Type B pancreatic cell (in vitro differentiated cells): ENCODE measurements around the gene CEP57L1. TPM values are rescaled to one million over a fixed set of nuclear protein-coding genes. Genes with fewer than 3 reads are reported as not detected.
"Not testable (repeated sequence)": the region's sequence is repeated elsewhere in the genome, so short reads cannot be mapped to it uniquely, and the experiment has no call there.

Experiments used
- DNase-seq: peaks from one replicate; pipeline ENCODE4 v3.0.0; 2021; ENCODE audit warnings: mixed read lengths; ENCODE audit not compliant: unreplicated experiment; ENCODE audit errors: extremely low spot score
- H3K27ac Mint-ChIP-seq: 2 replicates; pipeline ENCODE4 v1.8.0; 2021; ENCODE audit warnings: mild to moderate bottlenecking, mixed read lengths
- H3K27me3 Mint-ChIP-seq: 2 replicates; pipeline ENCODE4 v1.8.0; 2021; ENCODE audit warnings: mixed read lengths
- H3K36me3 Mint-ChIP-seq: 2 replicates; pipeline ENCODE4 v1.8.0; 2021; ENCODE audit warnings: mixed read lengths
- H3K4me1 Mint-ChIP-seq: one replicate; pipeline ENCODE4 v1.8.0; 2021; ENCODE audit warnings: mixed read lengths; ENCODE audit not compliant: unreplicated experiment
- H3K4me3 Mint-ChIP-seq: 2 replicates; pipeline ENCODE4 v1.8.0; 2021; ENCODE audit warnings: mild to moderate bottlenecking, mixed read lengths
- H3K9me3 Mint-ChIP-seq: 2 replicates; pipeline ENCODE4 v1.8.0; 2021; ENCODE audit warnings: mixed read lengths
- total RNA-seq: library from RNA; stranded (reverse); gene quantifications from 2 replicates; pipeline ENCODE4 v1.2.1, GENCODE V29; 2021; ENCODE audit warnings: low replicate concordance
- TF ChIP-seq, protein P1 (sequence below): fragments of 200-600 bp; sonication (generic); conservative IDR thresholded peaks from 2 replicates; pipeline ENCODE4 v1.5.0; 2021; ENCODE audit warnings: antibody characterized with exemption, mild to moderate bottlenecking

The CEP57L1 gene
- total RNA-seq, 1 donor from 2014 or later: 20.7 TPM

DNA sequence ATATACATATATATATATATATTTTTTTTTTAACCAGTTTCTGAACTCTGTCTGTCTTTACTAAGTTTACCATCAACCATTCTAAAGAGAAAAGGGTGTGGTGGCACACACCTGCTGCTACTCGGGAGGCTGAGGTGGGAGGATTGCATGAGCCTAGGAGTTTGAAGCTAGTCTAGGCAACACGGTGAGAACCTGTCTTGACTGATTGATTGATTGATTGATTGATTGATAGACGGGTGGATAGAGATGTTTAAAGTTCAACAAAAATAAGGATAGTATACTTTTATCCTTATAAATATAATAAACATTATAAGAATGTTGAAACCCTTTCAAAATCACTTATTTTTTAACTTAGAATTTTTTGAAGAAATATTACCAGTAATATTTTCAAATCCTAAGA, 30.2 kb downstream of the CEP57L1 start:
- peaks cover 9% of the 10 kb centered on the region for H3K4me1 Mint-ChIP-seq
- H3K27ac Mint-ChIP-seq: no peak overlapping the region
- DNase-seq: no peak
- no peak overlapping the region for H3K4me3 Mint-ChIP-seq
- H3K36me3 Mint-ChIP-seq: peaks cover 8% of the 10 kb centered on the region
- no peaks in the 10 kb centered on the region for H3K27me3 Mint-ChIP-seq
- TF ChIP-seq, protein P1, sequence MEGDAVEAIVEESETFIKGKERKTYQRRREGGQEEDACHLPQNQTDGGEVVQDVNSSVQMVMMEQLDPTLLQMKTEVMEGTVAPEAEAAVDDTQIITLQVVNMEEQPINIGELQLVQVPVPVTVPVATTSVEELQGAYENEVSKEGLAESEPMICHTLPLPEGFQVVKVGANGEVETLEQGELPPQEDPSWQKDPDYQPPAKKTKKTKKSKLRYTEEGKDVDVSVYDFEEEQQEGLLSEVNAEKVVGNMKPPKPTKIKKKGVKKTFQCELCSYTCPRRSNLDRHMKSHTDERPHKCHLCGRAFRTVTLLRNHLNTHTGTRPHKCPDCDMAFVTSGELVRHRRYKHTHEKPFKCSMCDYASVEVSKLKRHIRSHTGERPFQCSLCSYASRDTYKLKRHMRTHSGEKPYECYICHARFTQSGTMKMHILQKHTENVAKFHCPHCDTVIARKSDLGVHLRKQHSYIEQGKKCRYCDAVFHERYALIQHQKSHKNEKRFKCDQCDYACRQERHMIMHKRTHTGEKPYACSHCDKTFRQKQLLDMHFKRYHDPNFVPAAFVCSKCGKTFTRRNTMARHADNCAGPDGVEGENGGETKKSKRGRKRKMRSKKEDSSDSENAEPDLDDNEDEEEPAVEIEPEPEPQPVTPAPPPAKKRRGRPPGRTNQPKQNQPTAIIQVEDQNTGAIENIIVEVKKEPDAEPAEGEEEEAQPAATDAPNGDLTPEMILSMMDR: no peak
- no peaks in the 10 kb centered on the region for H3K9me3 Mint-ChIP-seq

- H3K27me3 Mint-ChIP-seq: no peaks in the 10 kb centered on the region
- H3K9me3 Mint-ChIP-seq: no peaks in the 10 kb centered on the region
- no peak overlapping the region for H3K4me3 Mint-ChIP-seq
- H3K4me1 Mint-ChIP-seq: no peaks in the 10 kb centered on the region
- TF ChIP-seq, protein P1: no peak
- H3K27ac Mint-ChIP-seq: no peak overlapping the region
- peaks cover 15% of the 10 kb centered on the region for H3K36me3 Mint-ChIP-seq
- DNase-seq: no peak
Observed at GRCh38 chr6:109130065-109130464, 34.8 kb downstream of the CEP57L1 start.

- H3K36me3 Mint-ChIP-seq: peaks cover 14% of the 10 kb centered on the region
- H3K27me3 Mint-ChIP-seq, H3K27ac Mint-ChIP-seq, H3K4me3 Mint-ChIP-seq, H3K4me1 Mint-ChIP-seq, DNase-seq, H3K9me3 Mint-ChIP-seq: not testable (repeated sequence)
Observed at GRCh38 chr6:109135600-109135999, 40.3 kb downstream of the CEP57L1 start.

DNA sequence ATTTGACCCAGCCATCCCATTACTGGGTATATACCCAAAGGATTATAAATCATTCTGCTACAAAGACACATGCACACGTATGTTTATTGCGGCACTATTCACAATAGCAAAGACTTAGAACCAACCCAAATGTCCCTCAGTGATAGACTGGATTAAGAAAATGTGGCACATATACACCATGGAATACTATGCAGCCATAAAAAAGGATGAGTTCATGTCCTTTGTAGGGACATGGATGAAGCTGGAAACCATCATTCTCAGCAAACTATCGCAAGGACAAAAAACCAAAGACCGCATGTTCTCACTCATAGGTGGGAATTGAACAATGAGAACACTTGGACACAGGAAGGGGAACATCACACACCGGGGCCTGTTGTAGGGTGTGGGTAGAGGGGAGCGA, 40.7 kb downstream of the CEP57L1 start:
- H3K27me3 Mint-ChIP-seq, H3K9me3 Mint-ChIP-seq, H3K4me3 Mint-ChIP-seq, DNase-seq, H3K27ac Mint-ChIP-seq, H3K4me1 Mint-ChIP-seq: not testable (repeated sequence)
- H3K36me3 Mint-ChIP-seq: peaks cover 14% of the 10 kb centered on the region

DNA sequence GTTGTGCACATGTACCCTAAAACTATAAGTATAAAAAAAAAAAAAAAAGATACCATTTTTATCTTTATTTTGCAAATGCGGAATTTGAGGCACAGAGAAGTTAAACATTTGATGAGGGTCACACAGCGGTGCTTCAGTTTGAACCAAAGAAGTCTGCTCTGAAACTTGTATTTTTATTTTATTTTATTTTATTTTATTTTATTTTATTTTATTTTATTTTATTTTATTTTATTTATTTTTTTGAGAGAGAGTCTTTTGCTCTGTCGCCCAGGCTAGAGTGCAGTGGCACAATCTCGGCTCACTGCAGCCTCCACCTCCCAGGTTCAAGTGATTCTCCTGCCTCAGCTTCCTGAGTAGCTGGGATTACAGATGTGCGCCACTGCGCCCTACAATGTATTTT, 41.2 kb downstream of the CEP57L1 start:
- not testable (repeated sequence) for H3K27ac Mint-ChIP-seq, H3K4me3 Mint-ChIP-seq, H3K9me3 Mint-ChIP-seq, DNase-seq, H3K27me3 Mint-ChIP-seq, H3K4me1 Mint-ChIP-seq
- peaks cover 14% of the 10 kb centered on the region for H3K36me3 Mint-ChIP-seq

GRCh38 chr6:109139109-109139508, 43.8 kb downstream of the CEP57L1 start:
- Mint-ChIP-seq H3K4me3 (no peak overlapping the region), H3K4me1 (no peaks in the 10 kb centered on the region), H3K27ac (no peak overlapping the region), H3K9me3 (peaks cover 4% of the 10 kb centered on the region), H3K27me3 (no peaks in the 10 kb centered on the region), H3K36me3 (peaks cover 16% of the 10 kb centered on the region)
- DNase-seq: no peak
- TF ChIP-seq, protein P1: no peak

GRCh38 chr6:109142067-109142466, 46.8 kb downstream of the CEP57L1 start:
- not testable (repeated sequence) for DNase-seq, H3K27me3 Mint-ChIP-seq, H3K4me1 Mint-ChIP-seq, H3K9me3 Mint-ChIP-seq, H3K4me3 Mint-ChIP-seq, H3K27ac Mint-ChIP-seq
- H3K36me3 Mint-ChIP-seq: peaks cover 16% of the 10 kb centered on the region

GRCh38 chr6:109143191-109143590, 47.9 kb downstream of the CEP57L1 start:
- H3K4me1 Mint-ChIP-seq: no peaks in the 10 kb centered on the region
- peaks cover 20% of the 10 kb centered on the region for H3K36me3 Mint-ChIP-seq
- H3K9me3 Mint-ChIP-seq: peaks cover 4% of the 10 kb centered on the region
- no peaks in the 10 kb centered on the region for H3K27me3 Mint-ChIP-seq
- TF ChIP-seq, protein P1: no peak
- no peak overlapping the region for H3K4me3 Mint-ChIP-seq
- DNase-seq: no peak
- H3K27ac Mint-ChIP-seq: no peak overlapping the region

- H3K4me3 Mint-ChIP-seq, H3K27me3 Mint-ChIP-seq, DNase-seq, H3K4me1 Mint-ChIP-seq, H3K27ac Mint-ChIP-seq, H3K9me3 Mint-ChIP-seq: not testable (repeated sequence)
- H3K36me3 Mint-ChIP-seq: peaks cover 20% of the 10 kb centered on the region
Observed at GRCh38 chr6:109148251-109148650, 52.9 kb downstream of the CEP57L1 start.

DNA sequence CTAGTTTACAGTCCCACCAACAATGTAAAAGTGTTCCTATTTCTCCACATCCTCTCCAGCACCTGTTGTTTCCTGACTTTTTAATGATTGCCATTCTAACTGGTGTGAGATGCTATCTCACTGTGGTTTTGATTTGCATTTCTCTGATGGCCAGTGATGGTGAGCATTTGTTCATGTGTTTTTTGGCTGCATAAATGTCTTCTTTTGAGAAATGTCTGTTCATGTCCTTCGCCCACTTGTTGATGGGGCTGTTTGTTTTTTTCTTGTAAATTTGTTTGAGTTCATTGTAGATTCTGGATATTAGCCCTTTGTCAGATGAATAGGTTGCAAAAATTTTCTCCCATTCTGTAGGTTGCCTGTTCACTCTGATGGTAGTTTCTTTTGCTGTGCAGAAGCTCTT, 53.4 kb downstream of the CEP57L1 start:
- peaks cover 18% of the 10 kb centered on the region for H3K36me3 Mint-ChIP-seq
- not testable (repeated sequence) for H3K9me3 Mint-ChIP-seq, H3K4me3 Mint-ChIP-seq, H3K27me3 Mint-ChIP-seq, DNase-seq, H3K4me1 Mint-ChIP-seq, H3K27ac Mint-ChIP-seq
